Activated CD4-positive, alpha-beta T cell treated with anti-CD3 and anti-CD28 coated beads, Interleukin-2, amount 50 U/mL, for 24 hours (primary cell): ENCODE measurements around the gene AQP12B.

Experiments
- DNase-seq, 2 donors: peaks; one replicate each; pipeline ENCODE4 v3.0.0-alpha.2; 2020; ENCODE audit warnings: low read depth in 1 of 2, low spot score in 1 of 2

The AQP12B gene

DNA sequence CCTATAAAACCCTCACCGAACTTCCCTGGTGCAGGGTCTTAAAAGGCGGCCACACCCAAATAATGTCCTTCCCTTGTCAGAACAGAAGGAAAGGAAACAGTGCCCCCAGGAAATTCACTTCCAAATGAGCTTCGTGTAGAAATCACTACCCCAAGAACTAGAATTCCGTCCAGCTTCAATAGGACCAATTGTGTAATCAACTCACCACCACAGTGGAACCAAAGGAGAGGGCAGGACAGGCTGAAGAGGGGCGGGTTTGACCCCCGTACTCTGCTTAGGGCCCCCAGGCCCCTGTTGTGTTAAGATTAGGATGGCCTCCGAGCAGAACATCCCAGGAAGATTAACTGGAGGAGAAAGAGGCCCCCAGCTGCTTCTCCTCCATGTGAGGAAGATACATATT is 33.4 kb downstream of the AQP12B start:
- DNase-seq = no peak

DNA sequence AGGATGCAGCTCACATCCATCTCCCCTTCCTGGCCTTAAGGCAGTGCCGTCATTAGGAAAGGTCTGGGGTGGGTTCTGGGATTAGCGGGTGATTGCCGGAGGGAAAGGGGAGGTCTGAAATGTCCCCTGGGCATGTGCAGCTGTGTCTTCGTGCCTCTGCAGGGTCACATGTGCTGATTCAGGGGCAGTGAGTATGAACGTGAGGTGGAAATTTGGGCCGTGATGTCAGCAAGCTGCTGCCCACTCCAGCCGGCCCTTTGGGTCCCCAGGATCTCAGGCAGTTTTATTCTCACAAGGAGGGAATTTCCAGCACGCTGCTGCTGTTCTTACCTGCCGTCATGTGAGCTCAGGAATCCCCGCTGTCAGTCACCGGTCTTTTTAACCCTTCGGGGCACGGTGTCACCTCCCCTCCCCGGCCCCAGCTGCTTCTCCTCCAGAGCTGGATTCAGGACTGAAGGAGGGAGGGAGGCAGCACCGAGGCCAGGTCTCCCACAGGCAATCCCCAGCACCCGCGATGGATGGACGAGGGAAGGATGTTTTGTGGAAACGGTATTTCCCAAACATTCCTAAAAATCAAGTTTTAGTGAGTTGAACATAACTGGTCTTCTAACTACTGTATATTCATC is 33.9 kb downstream of the AQP12B start:
- DNase-seq = no peak

DNA sequence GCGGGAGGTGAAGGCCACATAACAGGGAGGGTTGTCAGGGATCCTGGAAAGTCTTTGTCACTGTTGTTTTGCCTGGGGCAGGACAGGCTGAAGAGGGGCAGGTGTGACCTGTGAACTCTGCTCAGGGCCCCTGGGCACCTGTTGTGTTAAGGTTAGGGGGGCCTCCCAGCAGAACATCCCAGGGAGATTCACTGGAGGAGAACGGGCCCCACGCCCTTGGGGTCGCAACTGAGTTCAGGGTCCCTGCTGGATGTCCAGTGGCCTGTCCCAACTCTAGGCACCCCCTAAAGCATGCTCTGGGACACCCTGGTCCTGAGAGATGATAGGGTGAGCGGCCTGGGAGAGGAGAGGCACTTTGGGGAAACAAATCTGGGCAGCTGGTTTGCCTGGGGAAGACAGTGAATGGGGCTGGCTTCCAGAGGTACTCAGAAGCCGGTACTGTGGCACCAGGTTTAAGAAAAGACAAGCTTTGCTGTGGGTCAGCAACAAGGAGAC is 34.5 kb downstream of the AQP12B start:
- no peak for DNase-seq

DNA sequence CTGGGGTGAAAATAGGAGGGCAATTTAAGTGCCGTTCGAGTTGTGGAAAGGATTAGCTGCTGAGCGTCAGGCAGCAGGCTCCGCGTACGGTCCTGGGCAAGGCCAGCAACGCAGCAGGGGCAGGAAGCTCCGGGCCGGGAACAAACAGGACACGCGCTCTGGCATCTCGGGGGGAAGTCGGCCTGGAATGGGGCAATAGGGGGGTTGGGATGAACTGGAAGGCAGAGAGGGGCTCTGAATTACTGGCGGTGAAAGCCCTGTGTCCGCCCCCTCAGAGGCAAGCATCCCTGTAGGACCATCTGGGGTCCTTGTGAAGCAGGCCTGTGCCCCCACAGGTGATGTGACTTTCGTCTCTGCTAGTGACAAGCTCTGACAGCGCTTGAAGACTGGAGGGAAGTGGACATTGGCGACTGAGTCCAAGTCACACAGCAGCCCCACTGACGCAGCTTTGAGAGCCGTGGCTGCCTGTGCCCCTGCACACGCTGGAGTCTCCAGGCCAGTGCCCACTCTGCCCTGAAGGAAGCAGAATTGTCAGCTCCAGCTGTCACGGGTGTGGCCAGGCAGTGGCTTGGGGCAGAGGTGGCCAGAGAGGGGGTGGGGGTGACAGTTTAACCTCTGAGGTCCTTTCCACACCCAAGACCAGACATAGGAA is 35.1 kb downstream of the AQP12B start:
- no peak for DNase-seq

DNA sequence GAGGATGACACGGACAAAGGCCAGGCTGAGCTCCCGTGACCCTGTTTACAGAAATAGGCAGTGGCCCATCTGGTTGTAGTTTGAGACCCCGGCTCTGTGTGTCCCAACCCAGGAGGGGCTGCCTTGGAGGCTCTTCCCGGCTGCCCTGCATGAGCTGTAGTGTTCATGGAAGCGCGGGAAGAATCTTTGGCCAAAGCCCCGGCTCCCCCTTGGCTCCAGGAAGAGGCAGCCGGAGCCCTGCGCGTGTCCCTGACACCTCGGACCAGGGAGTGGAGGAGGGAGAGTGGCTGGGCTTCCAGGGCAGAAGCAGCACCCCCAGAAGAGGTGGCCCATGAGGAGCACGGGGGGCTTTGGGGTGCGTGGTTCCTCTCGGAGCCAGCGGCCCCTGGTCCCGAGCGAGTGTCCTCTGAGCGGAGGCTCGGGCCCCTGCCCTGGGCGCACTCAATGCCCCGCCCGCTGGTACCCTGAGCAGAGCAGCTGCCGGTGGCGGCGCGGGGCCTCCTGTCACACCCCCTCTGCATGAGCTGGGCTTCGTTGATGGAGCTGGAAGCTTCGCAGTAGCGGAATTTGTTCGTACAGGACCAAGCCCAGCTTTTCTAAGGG is 35.7 kb downstream of the AQP12B start:
- DNase-seq = no peak

DNA sequence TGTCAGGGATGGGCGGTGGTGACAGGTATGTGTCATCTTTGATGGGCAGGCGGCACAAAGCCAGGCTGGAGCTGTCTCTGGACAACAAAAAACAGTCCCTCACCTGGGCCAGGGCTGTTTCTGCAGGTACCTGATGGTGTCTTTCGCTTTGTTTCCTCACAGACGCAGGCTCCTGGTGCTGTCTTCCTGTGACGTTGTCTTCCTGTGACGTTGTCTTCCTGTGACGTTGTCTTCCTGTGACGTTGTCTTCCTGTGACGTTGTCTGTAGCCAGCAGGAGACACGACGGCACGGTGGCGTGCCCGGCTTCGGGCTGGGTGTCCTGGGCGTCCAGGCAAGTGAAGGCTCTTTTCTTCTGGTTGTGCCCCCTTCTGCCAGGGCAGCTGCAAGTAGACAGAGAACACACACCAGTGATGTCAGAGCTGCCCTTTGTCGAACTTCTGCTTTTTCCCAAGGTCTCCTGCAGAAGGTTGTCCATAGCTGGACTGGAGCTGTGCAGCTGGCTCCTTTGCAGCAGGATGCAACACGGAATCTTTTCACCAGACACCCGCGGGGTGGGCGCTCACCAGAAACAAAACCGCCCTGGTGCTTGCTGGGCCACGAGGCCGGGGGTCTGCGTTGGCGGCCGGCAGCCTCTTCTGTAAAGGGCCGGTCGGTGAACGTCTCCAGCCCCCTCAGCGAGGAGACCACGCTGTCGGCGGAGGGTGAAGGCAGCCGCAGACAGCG is 36.3 kb downstream of the AQP12B start:
- DNase-seq = no peak

DNA sequence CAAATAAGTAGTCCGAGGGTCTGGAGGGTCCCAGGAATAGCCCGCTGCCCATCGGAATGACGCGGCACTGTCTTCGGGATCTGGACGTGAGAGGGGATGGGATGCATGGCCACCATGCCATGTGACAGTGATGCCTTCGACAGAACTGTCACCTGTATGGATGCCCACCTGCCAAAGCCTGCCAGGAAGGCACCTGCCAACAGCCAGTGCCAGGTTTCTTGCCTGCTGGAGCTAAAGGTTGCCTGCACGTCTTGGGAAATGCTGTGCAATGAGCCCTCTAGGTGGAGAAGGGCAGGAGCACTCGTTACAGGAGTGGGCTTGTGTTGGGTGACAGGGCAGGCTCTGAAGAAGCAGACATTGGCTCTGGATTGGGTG is 36.9 kb downstream of the AQP12B start:
- DNase-seq = no peak

DNA sequence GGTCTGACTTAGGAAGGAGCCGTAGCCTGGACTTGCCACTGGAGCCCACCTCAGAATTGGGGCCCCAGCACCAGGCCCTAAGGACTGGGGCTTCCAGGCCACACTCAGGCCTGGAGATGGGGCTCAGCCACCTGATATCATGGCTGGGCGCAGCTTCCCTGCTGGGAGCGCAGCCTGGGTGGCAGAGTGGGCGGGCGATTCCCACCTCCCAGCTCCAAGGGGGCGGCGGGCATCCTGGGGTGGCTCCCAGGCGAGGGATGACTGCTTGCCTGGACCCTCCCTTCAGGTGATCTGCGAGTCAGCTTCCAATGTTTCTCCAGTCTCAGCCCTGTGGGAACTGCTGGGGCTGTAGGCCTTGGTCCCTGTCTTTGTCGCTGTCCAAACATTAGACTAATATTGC is 37.3 kb downstream of the AQP12B start:
- DNase-seq = no peak

DNA sequence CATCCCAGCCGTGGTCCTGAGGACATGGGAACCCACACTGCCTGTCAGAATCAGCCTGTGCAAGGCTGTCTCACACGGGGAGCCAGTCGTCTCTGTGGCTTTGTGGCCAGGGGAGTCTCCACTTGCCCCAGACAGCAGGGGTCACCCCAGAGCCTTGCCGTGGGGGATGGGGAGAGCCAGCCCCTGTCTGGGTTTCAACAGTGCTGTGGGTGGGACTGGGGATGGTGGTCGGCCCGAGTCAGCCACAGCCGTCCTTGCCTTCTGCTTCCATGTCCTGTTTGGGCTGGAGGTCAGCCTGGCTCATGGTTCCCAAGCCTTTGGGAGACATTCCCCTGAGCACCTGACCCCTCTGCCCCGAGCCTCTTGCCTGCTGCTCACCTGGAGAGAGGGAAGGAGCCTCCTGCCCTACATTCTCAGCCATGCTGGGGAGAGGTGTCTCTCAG is 37.8 kb downstream of the AQP12B start:
- DNase-seq = no peak

DNA sequence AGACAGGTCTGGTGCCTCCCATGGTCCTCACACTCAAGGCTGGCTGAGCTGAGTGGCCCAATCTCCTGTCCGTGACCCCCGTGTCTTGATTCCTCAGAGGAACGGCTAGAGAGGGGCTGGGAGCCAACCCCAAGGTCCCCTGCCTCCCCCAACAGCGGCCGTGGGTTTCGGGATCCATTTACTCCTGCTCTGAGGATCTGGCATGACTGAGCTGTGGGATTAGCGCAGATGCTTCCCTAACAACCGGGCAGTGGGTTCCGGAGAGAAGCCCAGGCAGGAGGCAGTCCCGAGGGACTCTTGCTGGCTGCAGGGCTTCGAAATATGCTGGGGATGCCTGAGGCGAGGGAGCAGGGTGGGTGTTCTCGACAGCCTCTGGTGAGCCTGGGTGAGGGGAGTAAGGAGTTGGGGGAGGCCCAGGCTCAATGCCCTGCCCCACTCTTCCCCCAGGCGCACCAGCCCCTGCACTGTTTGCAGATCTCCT is 38.5 kb downstream of the AQP12B start:
- DNase-seq = no peak

DNA sequence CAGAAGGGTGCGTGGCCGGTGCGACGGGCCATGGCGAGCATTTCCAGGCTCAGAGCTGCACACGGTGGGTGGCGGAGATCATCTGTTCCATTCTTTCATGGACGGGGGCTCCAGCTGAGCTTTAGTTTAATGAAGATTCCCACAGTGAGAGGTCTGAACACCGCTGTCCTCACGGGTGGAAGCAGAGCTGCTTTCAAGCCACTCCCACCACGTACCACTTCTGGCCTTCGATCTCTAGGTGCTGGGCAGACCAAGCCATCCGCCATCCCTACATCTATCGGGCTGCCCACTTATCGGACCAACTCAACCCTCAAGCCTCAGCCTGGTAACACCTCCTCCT is 38.9 kb downstream of the AQP12B start:
- DNase-seq = no peak

DNA sequence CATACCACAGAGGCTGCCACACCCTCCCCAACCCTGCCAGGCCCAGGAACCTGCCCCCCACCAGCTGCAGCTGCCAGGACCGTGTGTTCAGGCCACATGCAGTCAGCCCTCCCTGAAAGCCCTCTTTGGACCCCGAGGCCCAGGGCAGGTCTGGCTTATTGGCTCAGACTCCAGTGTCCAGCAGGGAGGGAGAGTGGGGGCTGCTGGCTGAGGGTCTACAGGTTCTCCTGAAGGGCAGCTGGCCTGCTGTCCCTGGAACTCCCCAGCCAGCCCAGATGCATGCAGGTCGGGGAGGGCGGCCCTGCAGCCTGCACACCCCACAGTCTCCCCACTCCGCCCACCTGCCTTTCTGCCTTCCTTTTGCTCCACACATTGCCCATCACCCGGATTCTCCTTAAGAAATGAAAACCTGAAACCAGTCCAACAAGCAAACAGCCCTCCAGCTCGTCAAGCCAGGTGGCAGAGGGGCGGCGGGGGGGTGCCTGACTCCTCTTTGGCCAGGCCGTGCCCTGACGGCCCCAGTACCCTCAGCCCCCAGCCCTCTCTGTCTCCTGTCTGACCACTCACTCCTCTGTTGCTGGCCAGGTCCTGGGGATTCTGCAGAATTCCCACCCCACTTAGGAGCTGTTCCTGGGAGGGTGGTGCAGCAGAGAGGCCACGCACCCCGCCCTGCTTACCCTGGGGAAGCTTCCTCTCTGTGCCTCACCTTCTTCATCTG is 39.4 kb downstream of the AQP12B start:
- DNase-seq = no peak

DNA sequence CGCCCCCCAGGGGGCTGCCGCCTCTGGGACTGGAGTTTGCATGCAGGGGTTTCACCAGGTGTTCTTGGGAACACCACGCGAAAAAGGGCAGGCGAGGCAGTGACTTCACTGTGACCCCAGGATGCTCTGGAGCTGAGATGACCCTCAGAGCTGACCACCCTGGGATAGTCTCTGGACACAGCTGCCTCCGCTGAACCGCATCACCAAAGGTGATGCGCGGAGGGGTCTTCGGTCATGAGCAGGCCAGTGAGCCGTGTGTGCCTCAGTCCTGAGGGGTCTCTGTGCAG is 39.9 kb downstream of the AQP12B start:
- DNase-seq = no peak

DNA sequence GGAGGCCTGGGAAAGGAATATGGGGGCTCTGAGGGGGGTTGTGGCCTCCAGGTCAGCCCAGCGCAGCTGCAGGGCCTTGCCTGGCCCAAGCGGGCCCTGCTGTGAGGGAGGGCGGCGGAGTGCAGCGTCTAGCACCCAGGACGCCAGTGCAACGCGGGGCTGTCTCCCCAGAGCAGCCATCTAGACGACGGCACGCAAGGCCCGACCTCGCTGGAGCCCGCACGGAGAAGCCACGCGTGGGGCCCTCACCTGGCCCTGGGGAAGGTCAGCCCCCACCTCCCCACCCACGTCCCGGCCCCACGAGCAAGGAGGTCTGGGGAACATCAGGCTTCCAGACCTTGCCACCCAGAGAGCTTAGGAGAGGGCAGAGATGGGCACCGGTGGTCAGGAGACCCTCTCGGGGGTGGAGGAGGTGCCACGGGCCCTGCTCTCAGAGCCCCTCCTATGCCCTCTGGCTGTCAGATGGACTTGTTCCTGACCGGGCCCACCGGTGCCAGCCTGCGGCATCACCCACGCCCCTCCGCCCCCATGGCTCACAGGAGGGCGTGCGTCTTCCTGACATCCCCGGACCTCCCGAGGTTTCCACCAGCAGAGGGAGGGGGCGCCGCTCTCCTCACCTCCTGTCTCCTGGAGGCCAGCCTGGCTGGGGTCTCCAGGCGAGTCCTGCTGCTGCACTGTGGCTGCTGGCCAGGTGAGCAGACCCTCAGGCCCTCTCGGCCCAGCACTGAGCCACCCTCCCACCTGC is 40.5 kb downstream of the AQP12B start:
- no peak for DNase-seq

DNA sequence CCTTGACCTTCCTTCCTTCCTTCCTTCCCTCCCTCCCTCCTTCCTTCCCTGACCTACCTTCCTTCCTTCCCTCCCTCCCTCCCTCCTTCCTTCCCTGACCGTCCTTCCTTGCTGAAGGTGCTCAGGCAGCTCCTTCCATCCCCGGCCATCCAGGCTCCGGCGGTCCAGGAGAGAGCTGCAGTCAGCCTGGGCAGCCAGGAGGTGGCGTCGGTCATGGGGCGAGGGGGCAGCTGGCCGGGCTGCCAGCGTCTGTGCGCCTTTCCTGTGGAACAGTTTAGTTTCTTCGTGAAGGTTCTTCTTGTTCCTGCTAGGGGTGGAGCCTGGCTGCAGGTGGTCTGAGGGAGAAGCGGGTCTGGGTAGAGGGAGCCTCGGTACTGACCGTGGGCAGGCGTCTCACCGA is 41.7 kb downstream of the AQP12B start:
- no peak for DNase-seq

DNA sequence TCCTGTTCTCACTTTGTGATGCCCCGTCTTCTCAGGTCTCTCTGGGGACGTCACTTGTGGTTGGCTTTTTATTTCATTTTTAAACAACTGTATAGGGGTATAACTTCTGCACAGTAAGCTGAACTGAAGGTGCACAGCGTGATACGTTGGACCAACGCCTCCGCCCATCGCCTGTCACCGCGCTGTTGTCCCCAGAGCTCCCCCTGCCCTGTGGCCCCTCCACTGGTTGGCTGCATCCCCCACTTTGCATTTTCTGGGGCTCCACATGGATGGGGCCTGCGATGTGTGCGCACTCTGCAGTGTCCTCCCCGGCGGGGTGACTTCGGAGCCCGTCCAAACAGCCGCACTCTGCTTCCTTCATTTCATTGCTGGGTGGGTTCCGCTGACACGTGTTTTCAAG is 43.1 kb downstream of the AQP12B start:
- DNase-seq = no peak

DNA sequence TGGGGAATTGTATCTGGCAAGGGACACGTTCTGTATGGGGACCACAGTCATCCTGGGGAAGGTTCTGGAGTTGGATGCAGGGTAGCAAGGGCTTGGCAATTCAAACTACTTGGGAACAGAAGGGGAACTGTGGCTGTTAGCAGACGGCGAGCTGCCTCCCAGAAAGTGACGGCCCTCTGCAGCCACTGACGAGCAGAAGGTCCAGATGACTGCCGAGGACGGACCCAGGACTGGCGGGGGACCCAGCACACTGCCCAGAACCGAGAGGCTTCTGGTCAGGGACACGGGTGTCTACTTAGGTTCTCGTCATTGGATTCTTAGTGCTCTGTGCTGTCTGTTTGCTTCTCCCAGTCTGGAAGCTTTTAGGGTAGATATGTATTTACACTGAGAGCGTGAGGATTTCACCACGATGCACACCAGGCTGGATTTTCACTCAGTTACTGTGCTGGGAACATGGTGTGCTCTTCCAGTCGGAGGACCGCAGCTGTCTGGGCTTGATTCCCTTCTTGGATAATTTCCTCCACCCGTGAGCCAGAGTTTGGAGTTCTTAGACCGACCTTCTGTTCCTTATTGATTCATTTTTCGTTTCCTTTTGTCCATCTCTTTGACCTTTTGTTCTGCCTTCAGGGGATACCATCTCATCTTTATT is 44.0 kb downstream of the AQP12B start:
- no peak for DNase-seq

DNA sequence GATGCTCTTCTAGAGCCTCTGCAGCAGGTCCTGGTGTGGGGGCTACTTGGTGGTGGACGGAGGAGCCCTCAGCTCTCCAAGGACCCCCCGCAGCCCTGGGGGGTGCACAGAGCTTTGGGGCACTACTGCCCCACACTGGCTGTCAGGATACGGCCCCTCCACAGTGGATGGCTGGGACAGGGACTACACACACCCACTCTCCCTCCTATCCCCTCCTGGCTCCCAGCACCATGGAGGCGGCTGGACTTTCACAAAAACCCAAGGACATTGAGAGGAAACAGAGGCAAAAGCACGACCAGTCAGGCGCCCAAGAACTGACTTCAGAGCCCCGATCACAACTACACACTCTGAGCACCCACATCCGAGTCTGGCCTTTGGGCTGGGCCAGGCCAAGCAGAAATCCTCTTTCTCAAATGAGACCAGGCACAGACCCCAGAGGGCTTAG is 44.8 kb downstream of the AQP12B start:
- DNase-seq = no peak

DNA sequence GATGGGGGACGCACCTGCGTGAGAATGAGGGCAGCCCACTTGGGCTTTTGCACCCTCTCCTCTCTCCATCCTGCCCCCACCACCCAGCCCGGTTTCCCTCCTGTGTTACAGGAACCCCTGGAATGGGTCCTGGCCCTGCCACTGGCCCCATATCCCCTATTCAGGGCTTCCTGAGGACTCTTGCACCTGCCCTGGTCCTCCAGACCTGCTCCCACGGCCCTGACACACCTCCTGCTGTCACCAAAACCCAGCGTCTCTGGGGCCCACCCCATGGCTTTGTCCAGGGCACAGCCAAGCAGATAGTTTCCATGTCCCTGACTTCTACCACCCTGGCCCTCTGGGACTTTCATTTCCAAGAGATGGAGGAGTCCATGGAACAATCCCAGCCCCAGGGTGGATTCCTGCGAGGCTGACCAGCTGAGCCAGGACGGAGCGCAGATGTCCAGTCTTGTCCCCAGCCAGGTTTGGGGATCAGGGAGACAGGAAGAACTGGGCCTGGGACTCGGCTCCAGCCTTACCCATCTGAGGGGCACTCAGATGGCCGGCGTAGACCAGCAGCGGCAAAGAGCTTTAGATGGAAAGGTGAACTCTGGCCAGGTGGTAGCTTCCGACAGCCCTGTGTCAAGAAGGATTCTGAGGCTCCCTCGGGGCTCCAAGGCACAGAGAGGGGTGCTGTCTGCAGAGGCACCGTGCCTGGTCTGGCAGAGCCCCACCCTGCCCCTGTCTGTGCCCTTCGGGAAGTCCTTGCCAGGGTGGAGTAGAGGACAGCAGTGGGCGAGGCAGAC is 45.4 kb downstream of the AQP12B start:
- DNase-seq = no peak
